Activated CD8-positive, alpha-beta memory T cell treated with anti-CD3 and anti-CD28 coated beads for 4 hours (primary cell): ENCODE results near the gene MOB1A.
A peak's percentile ranks its signal among the peaks of the same experiment; 100 is the strongest.
"Not testable (repeated sequence)": the region's sequence is repeated elsewhere in the genome, so short reads cannot be mapped to it uniquely, and the experiment has no call there.

Experiments used
- DNase-seq, 2 donors: peaks; one replicate each; pipeline ENCODE4 v3.0.0-alpha.2; 2020; ENCODE audit warnings: low read depth in 2 of 2

MOB1A gene

DNA sequence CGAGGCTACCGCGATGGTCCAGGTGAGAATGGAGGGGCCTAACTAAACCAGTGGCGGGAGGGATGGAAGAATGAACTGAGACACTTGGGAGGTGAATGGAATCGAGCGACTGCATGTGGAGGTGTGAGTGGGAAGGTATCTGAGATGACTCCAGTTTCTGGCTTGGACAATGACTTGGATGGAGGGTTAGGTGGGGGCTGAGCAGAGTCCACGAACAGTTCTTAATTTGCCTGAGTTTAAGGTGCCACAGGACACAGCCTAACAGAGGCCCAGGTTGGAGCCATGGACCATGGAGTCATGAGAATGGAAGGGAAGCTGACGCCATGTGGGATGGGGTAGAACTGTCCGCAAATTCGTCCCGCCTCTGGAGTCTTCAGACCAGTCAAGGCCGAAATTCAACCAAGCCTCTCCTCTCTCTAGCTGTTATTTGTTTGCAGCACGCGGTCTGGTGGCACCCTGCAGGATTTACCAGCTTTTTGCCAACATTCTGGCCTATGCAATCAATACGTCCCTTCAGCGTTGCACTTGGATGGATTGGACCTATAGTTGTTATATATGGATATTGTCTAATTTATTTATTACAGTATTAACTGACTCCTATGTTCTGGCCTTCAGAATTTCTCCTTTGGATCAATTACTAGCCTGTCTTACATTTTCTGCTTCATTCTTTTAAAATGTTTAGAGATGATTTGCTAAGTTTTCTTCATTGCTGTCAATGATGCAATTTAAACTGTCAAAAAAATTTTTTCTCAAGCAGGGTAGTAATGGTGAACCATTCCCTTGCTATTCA lies 30.0 kb downstream of the MOB1A start:
- DNase-seq = no peak

DNA sequence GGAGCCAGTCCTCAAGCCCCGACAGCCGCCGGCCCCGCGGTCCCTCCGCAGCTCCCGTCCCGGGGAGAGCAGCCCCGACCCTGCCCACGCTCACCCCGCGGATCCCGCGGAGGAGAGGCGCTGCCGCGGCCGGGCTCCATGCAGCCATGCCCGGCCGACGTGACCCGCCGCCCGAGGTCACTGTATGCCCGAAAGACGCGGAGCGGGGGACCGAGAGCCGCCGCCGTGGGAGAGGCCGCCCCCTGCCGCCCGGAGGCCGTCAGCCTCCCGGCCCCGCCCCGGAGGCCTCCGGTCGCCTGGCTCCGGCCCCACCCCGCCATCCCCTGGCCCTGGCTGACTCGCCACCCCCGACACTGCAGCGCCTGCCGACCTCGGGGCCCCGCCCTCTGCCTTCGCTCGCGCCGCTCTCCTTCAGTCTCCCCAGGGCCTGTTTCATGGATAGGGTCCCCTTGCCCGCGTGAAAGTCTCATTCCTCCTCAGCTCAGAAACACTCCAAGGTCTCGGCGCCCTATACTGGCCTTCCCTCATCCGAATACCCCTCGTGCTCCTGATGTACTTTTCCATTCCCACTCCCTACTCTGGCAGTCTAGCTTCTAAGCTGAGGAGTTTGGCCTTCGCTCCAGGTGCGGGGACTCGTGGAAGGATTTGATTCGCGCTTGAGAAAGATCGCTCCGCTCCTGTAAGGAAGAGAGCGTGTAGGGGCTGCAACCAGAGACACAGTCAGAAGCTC lies 30.8 kb downstream of the MOB1A start, which contains the start of gene BOLA3:
TSS of gene BOLA3 (minus strand) at position 186 of the 730 bp plus-strand sequence. CDS start at position 148, 38 bp downstream.
- DNase-seq = peak; percentile 62

DNA sequence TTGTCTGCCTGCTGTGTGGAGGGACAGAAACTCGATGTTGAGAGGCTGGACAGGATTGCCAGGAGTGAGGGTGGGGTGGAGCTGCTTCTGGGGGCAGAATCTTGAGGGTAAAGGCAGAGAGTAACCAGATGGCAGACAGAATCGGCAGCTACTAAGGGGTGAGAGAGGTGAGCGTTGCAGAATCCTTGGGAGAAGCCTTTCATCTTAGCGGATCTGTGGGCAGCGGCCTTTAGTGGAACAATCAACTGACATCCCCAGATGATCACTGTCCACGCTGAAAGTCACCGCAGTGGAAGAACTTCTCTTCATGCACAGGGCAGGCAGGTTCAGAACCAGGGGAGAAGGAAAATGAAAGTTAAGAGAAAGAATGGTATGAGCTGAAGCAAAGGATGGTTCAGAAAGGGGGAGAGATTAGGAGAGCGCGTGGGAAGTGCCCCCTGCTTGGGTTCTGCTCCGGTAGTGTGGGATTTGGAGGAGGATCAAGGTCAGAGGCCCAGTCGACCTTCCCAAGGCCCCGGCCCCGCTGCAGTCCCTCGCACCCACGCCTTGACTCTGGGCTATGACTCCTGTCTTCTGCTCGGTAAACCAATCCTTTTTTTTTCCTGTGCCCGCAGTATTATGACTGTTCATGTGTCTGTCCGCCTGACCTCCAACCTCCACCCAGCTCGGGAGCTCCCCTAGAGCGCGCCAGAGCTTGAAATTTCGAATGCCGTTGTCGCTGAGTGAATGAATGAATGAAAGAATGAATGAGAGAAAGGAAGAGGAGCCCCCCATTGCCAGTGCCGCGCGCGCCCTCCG lies 31.6 kb downstream of the MOB1A start:
- DNase-seq = peak in 1 of 2 donors; percentile 11

DNA sequence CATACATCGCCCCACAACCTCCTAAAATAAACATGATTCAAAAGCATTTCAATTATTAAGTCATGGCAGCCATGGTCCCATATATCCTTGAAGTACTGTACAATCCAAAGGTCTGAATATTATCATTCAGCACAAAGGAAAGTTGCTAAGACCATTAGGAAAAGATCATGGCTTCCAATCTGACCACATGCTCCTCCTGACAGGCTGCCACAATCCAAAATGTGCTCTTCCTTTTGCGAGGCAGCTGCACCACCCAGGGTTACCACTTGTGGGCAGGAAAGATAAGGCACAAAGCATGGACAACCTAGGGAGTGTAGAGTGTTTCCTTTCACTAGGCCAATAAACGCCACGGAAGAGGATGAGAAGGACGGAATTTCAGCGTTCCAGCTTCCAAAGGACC lies 36.3 kb downstream of the MOB1A start:
- DNase-seq = no peak

DNA sequence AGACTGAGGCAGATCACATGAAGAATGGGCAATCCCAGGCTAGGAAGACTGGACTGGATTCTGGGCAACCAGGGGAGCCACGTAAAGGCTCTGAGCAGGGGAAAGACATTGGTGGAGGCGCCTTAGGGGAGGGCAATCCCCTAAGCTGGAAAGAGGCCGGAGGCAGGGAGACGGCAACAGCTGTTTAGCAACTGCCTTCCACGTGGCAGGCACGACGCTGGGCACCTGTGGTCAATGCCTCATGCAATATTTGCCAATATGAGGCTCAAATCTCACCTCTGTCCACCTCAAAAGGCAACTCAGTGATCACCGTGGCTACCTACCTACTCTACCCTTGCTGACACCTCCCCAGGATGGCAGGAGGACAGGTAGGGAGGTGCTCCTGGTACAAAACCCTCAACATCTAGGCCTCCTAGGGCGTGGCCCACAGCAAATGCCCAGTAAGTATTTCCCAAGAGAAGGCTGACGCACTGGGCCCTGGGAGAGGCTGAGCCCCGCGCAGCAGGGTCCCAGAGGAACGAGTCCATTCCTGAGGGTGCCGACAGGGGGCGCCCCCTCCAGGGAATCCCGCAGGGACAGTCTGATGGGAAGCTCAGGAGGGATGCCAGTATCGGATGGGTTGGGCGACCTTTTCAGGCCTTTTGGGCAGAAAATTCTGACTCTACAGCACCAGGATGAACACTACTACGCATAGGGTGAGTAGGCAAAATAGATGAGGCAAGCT lies 39.9 kb downstream of the MOB1A start:
- DNase-seq = no peak

DNA sequence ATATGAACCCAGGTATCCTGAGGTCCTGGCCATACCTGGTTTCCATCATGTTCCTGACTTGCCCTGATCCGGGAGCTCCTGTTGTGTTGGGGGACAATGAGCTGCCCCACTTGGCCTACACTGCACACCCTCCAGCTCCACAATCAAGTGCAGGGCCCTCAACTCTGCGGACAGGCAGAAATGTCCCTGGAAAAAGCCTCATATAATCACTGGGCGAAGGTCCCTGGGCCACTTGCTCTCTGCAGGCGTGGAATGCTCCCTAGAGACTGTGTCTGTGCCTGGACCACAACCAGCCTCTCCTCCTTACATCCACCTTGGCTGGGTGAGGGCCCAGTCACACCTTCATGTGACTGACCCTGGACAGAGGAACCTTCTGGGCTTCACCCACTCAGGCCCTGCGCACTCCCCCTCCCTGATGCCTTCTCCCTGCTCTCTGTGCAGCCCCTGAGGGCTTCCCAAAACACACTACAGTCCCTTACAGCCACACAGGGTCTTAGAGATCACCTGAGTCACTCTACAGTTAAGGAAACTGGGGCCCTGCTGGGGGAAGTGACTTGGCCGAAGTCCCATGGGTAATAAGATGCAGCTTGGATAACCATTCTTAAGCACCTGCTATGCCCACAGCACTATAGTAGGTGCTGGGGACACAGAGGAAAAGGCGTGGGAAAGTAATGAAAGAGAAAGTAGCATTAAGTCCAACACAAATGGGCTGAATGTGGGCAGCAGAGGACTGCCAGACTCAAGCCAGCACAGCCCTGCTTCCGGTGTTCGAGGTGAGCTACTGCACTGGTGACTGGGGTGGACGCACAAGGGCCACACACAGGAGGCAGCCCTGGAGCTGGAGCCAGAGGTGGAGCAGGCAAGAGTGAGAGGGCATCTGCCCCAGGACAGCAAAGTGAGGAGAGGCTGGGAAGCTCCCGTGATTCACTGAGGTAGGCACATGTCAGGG lies 40.8 kb downstream of the MOB1A start:
- DNase-seq = no peak

DNA sequence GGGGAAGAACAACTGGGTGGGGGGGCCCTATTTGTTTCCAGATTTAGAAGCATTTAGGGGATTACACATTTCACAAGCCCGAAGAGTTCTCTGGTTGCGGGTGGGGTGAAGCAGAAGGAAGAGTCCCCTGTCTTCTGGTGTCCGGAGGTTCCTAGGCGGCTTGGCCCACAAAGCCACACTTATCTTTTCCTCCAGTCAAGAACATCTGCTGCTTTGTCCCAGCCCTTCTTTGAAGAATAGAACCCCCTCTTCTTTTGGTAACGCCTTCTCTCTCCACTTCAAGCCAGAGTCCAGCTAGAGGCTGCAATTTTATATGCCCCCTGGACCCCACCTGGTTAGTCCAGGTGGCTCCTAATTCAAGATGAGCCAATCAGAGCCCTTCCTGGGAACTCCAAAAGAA lies 46.8 kb downstream of the MOB1A start:
- no peak for DNase-seq

DNA sequence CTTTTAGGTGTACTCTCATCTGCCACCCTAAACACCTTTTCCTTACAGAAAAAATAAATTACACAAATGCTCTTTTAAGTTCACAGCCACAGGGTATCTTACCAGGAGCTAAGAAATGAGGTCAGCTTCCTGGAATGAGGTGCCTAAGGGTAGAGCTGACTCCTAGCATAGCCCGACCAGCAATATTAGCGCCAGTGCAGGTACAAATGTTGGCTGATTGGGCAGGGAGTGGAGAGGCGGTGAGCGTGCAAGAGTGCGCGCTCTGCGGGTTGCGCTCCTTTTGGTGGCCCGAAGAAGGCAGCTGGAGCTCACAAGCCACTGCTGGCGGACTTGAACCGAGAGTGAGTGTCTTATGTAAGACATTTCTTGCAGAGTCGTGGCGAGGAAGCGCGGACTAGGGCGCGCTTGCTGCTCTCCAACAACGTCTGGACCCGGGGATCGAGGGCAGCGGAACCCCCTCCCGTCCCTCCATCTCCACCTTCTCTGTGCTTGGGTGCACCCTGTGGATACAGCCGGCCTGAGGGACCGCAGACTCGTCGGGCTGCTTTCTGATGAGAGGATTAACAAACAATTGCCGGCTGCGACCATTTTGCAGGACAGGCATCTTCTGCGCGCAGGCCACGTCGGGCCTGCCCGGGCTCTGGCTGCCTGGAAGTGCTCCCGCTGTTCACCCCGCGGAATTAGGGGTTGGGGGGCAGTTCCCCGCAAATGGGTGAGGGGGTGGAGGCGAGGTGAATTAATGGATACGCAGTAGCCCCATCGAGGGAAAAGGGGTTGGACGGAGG lies 48.3 kb downstream of the MOB1A start:
- no peak for DNase-seq

DNA sequence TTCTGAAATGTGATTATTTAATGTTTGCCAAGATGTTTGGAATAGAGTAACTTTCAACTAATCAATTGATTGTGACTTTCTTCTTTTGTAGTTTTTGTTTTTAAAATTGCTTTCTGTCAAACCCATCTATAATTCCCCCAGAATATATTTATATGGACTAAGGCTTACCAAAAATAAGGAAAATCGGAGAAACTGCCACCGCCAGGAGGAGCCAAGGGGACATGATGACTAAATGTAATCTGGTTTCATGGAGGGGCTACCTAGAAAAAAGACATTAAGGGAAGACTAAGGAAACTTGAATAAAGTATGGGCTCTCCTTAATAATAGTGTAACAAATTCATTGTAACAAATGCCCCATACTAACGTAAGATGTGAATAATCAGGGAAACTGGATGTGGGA lies 50.5 kb downstream of the MOB1A start:
- DNase-seq = no peak

DNA sequence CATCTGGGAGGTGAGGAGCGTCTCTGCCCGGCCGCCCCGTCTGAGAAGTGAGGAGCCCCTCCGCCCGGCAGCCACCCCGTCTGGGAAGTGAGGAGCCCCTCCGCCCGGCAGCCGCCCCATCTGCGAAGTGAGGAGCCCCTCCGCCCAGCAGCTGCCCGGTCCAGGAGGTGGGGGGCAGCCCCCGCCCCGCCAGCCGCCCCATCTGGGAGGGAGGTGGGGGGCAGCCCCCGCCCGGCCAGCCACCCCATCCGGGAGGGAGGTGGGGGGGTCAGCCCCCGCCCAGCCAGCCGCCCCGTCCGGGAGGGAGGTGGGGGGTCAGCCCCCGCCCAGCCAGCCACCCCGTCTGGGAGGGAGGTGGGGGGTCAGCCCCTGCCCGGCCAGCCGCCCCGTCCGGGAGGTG lies 54.7 kb downstream of the MOB1A start:
- DNase-seq = not testable (repeated sequence)

DNA sequence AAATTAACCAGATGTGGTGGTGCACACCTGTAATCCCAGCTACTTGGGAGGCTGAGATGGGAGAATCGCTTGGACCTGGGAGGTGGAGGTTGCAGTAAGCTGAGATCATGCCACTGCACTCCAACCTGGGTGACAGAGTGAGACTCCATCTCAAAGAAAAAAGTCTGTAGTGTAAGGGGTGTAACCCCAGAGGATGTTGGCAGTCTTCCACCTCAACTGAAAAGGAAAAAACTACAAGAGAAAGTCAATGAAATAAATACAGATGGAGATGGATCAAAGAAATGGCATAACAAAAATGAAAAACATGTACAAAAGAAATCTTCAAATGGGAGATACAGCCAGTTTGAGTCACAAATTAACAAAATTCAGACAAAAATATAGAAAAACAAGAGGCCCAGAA lies 56.8 kb downstream of the MOB1A start:
- DNase-seq = not testable (repeated sequence)

DNA sequence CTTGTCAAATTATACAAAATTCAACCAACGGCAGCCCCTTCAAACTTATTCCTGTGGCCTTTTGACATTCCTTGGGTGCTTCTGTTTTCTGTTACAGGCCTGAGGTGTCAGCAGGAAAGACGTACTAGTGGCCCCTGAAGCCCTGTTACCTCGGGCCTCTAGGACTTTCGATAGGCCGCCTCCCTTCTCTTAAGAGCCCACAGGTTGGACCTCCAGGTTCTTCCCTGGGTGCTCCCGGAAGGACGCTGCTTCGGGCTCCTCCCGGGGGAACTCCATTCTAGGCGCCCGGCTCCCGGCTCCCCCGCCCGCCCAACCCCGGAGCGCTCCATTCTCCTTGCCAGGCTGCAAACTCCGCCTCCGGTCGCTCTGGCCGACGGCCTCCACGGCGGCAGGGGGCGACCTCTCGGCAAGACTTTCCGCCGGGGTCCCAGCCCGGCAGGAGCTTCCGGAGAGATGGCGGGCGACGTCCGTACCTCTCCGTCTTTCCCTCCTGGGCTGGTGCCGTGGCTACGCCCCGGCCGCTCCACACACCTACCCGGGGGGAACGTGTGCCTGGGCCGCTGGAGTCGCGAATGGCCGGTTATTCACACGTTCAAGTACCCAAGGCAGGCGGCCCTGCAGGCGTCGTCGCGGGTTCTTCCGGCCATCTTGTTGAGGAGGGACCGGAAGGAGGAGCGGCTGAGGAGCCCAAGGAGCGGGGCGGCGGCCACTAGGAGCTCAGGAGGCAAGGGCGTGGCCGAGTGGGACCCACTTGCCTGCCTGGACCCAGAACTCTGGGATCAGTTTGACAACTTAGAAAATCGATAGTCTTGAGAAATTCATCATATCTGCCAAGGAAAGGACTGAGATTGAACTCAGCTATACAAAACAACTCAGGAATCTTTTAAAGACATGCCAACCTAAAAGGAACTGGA lies 58.5 kb downstream of the MOB1A start:
- DNase-seq = peak; percentile 63 to 67

DNA sequence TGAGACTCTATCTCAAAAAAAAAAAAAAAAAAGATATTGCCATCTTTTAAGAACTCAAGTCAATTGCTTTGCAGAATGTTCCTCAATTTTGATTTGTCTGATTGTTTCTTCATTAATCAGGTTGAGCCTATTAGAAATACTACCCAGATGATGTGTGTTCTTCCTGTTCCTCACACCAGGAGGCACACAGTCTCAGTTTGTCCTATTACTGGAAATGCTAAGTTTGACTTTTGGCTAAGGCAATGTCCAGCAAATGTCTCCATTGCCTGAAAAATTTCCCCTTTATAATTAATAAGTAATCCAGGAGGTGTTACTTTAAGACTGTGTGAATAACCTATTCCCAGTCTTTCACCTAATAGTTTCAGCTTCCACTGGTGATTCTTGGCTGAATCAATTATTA lies 59.3 kb downstream of the MOB1A start:
- DNase-seq = no peak

DNA sequence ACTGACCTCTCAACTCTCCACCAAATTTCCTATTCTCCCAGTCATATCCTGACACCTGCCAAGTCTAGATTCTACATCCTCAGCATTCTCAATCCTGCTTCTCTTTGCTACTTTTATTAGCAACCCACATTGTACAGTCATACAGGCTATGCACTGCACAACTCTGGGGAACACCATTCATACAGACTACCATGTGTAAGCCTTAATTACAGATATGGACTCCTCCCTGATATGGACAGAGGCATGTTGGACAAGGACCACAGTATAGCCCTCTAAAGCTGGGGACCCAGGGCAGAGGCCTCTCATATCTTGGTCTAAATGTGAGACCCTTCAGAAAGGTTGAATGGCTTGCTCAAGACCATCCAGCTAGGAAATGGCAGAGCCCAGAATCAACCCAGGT lies 67.3 kb downstream of the MOB1A start:
- no peak for DNase-seq

DNA sequence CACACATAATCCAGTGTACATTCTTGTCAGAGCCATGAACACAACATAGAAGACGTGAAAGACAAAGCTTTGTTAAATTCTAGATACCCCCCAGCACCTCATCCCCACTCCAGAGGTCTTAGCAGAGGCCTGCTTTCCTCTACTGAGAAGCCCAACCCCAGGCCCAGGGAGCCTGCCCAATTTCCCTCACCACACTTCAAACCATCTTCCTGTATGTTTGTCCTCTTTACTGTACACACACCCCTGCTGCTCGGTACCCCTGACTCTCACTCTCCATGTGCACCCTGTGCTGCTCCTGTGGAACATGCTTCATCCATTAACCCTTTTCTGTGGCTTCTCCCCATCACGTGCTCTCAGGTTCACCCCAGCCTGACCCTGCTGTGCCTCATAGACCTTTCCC lies 68.1 kb downstream of the MOB1A start:
- DNase-seq = no peak

DNA sequence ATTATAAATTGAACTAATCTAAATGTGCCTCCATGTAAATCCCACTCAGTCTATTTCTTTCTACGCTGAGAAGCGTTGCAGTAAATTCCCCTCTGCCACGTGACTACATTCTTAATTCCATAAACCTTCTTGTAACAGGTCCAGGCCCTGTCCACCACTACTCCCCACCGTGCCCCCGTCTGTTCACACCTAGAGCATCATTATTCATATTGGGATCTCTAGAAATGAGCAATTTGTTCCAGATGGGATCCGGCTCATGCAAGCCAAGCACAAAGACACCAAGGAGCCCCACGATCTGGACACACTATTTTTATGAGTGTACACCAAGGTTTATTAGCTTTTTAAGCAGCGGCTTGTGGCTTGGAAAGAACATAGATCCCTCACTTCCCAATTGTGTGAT lies 69.1 kb downstream of the MOB1A start:
- DNase-seq = no peak

DNA sequence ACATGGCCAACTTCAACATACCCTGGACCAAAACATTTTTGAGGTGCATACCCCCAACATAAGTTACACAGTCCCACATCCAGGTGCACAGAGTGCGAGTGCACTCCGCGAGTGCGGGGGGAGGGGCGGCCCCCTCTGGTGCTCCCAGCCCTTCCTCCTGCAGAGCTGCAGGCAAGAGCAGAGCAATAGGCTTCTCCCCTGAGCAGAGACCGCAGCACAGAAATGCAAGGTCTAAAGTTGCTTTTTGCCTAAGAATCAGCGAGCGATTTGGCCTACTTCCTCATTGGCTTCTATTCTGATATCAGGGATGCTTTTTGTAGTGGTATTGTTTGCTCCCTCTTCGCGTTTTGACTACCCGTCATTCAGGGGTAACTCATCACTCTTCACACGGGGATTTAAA lies 71.6 kb downstream of the MOB1A start:
- DNase-seq = no peak

DNA sequence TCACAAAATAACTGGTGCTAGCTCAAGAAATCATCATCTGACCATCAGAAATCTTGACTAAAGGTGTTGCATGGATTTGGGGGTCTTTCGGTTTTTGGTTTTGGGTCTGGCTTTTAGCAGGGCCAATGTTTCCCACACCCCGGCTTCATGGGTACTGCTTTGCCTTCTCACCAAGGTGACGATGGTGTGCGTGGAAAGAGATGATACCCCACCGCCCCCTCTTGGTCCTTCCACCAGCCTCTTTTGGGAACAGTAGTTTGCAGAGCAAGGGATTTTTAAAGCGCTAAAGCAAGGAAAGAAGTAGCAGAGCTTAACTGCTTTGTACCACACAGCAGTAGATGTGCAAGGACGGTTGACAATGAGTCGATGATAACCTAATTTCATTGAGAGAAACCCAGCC lies 73.3 kb downstream of the MOB1A start:
- no peak for DNase-seq

DNA sequence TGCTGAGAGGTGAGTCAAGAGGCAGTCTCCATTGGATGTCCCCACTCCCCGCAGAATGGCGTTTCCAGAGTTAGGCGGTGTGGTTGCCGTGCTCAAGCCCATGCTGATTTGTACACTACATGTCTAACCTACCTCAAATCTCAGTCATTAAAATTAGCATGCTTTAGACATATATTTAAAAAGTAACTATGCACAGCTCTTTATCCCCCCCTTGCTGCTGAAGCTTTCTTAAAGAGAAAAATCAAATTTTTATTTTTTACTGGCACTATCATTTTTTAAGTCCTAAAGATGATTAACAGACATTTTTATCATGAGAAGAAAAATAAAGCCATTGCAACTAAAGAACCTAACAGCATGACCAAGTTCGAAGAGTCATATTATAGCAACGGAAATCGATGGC lies 73.8 kb downstream of the MOB1A start:
- DNase-seq = no peak
